Occipital lobe (tissue), 2 donors: ENCODE results near the gene SFTPD. TPM values are rescaled to one million over a fixed set of nuclear protein-coding genes. Genes with fewer than 3 reads are reported as not detected.
"Not testable (repeated sequence)": the region's sequence is repeated elsewhere in the genome, so short reads cannot be mapped to it uniquely, and the experiment has no call there.

ENCODE experiments used
- DNase-seq: peaks from one replicate; lab custom pipeline; 2025; lab: John Stamatoyannopoulos, UW
- total RNA-seq: library from RNA; depleted of rRNA; stranded (reverse); fragments of >200 nt; gene quantifications from one replicate; pipeline ENCODE4 v1.2.3, GENCODE V29; 2014

SFTPD gene
- 0.62 TPM for total RNA-seq

GRCh38 chr10:79948976-79949722, at the start of gene SFTPD:
SFTPD (minus strand) TSS chr10:79949105; CDS start chr10:79946659, 2,446 bp downstream.
- no peak for DNase-seq

GRCh38 chr10:79995979-79996634, 47.2 kb upstream of the SFTPD start:
- DNase-seq: no peak

- DNase-seq: no peak
Observed at GRCh38 chr10:79994556-79994955, 45.7 kb upstream of the SFTPD start.

- not testable (repeated sequence) for DNase-seq
Observed at GRCh38 chr10:79988199-79988598, 39.3 kb upstream of the SFTPD start.

GRCh38 chr10:79986661-79987060, 37.8 kb upstream of the SFTPD start:
- DNase-seq: not testable (repeated sequence)

- DNase-seq: no peak
Observed at GRCh38 chr10:79985481-79986072, 36.7 kb upstream of the SFTPD start.

- DNase-seq: no peak
Observed at GRCh38 chr10:79984851-79985250, 35.9 kb upstream of the SFTPD start.

GRCh38 chr10:79983286-79983909, 34.5 kb upstream of the SFTPD start:
- no peak for DNase-seq

GRCh38 chr10:79982861-79983260, 34.0 kb upstream of the SFTPD start:
- DNase-seq: no peak

- DNase-seq: peak; percentile 55
Observed at GRCh38 chr10:79982362-79982800, 33.5 kb upstream of the SFTPD start.

GRCh38 chr10:79981450-79982361, 32.8 kb upstream of the SFTPD start:
- peak; percentile 65 for DNase-seq

GRCh38 chr10:79980711-79981110, 31.8 kb upstream of the SFTPD start:
- DNase-seq: no peak

GRCh38 chr10:79979976-79980687, 31.2 kb upstream of the SFTPD start:
- DNase-seq: no peak

- no peak for DNase-seq
Observed at GRCh38 chr10:79979310-79979975, 30.5 kb upstream of the SFTPD start.

- no peak for DNase-seq
Observed at GRCh38 chr10:79976999-79977398, 28.1 kb upstream of the SFTPD start.

GRCh38 chr10:79970062-79970461, 21.2 kb upstream of the SFTPD start:
- DNase-seq: no peak

- DNase-seq: no peak
Observed at GRCh38 chr10:79947787-79948424, 999 bp downstream of the SFTPD start.

- no peak for DNase-seq
Observed at GRCh38 chr10:79947083-79947415, 1.9 kb downstream of the SFTPD start.

GRCh38 chr10:79946271-79947082, 2.4 kb downstream of the SFTPD start:
- no peak for DNase-seq
